B cell (primary cell): Measurements from ENCODE around the gene TOMM5. TPM values are rescaled to one million over a fixed set of nuclear protein-coding genes. Genes with fewer than 3 reads are reported as not detected.

Source experiments
- ATAC-seq: fragments of 200-7000 bp; cut with Tn5 transposase; one replicate; pipeline ENCODE4 v1.10.0; 2021; ENCODE audit warnings: low read depth, mild to moderate bottlenecking, moderate number of reproducible peaks, moderate library complexity
- CTCF ChIA-PET: fragments of 350-600 bp; sonication (Branson Sonifier 250); formaldehyde crosslinking; loops from one replicate; lab custom pipeline; 2021; ENCODE audit warnings: antibody characterized with exemption, inconsistent platforms; lab: Charles Lee
- POLR2A ChIA-PET: fragments of 350-600 bp; sonication (Branson Sonifier 250); formaldehyde crosslinking; loops from one replicate; lab custom pipeline; 2021; ENCODE audit warnings: antibody characterized with exemption; lab: Charles Lee
- DNase-seq: peaks from one replicate; pipeline ENCODE4 v3.0.0; 2013
- H2AFZ ChIP-seq: 2 replicates; pipeline ENCODE4 v1.6.1; 2012; ENCODE audit warnings: mild to moderate bottlenecking, low read depth, low read length; ENCODE audit not compliant: insufficient read depth, poor library complexity, severe bottlenecking
- H3K27ac ChIP-seq, 2 donors: 1 replicate in 1 of 2; 2 replicates in 1 of 2; pipeline ENCODE4 v1.5.1; 2012 to 2013; ENCODE audit warnings: low read length in 2 of 2, mild to moderate bottlenecking in 2 of 2, moderate library complexity in 1 of 2
- H3K27me3 ChIP-seq, 4 experiments: fragments of 200-600 bp in 1 of 4; sonication (generic) in 1 of 4; replicated peaks in 1 of 4; 1 replicate in 2 of 4; 2 replicates in 2 of 4; pipeline versions ENCODE4 v1.6.1 to v1.7.0; 2013 to 2016; ENCODE audit warnings: low read length in 3 of 4, mild to moderate bottlenecking in 2 of 4, mixed read lengths in 1 of 4, moderate library complexity in 1 of 4; ENCODE audit not compliant: insufficient read depth in 4 of 4, control insufficient read depth in 3 of 4; ENCODE audit errors: control extremely low read depth in 1 of 4
- H3K36me3 ChIP-seq, 2 experiments: replicated peaks in 1 of 2; 1 replicate in 1 of 2; 2 replicates in 1 of 2; pipeline versions ENCODE4 v1.6.1 to v1.7.1; 2013; ENCODE audit warnings: low read length in 1 of 2; ENCODE audit not compliant: insufficient read depth in 2 of 2, control insufficient read depth in 1 of 2; ENCODE audit errors: control extremely low read depth in 1 of 2, extremely low read depth in 1 of 2
- H3K4me1 ChIP-seq, 2 donors: fragments of 200-600 bp in 1 of 2; sonication (generic) in 1 of 2; 1 replicate in 1 of 2; 2 replicates in 1 of 2; pipeline versions ENCODE4 v1.5.1 to v1.6.1; 2013 to 2017; ENCODE audit warnings: low read length in 2 of 2; ENCODE audit not compliant: control insufficient read depth in 2 of 2, insufficient read depth in 2 of 2
- H3K4me2 ChIP-seq: replicated peaks from 2 replicates; pipeline ENCODE3; 2012; ENCODE audit warnings: mild to moderate bottlenecking, low read depth, low read length; ENCODE audit not compliant: poor library complexity, severe bottlenecking
- H3K4me3 ChIP-seq, 5 experiments: fragments of 200-600 bp in 1 of 5; sonication (generic) in 1 of 5; 1 replicate in 3 of 5; 2 replicates in 2 of 5; pipeline versions ENCODE4 v1.5.1 to v1.7.0; 2011 to 2016; ENCODE audit warnings: low read length in 4 of 5, mild to moderate bottlenecking in 4 of 5, low read depth in 2 of 5, control low read depth in 1 of 5, moderate library complexity in 1 of 5; ENCODE audit not compliant: insufficient read depth in 1 of 5; ENCODE audit errors: control extremely low read depth in 1 of 5, extremely low read depth in 1 of 5
- H3K79me2 ChIP-seq: fragments of 200-600 bp; sonication (generic); one replicate; pipeline ENCODE4 v1.6.0; 2016; ENCODE audit warnings: low read length; ENCODE audit not compliant: control insufficient read depth, insufficient read depth
- H3K9ac ChIP-seq: fragments of 200-600 bp; sonication (generic); 2 replicates; pipeline ENCODE4 v1.6.1; 2017; ENCODE audit warnings: mild to moderate bottlenecking, low read length, moderate library complexity
- H3K9me3 ChIP-seq, 3 donors: one replicate each; pipeline versions ENCODE4 v1.6.1 to v1.7.1; 2013; ENCODE audit warnings: low read length in 2 of 3; ENCODE audit not compliant: control insufficient read depth in 2 of 3, insufficient read depth in 1 of 3; ENCODE audit errors: control extremely low read depth in 1 of 3
- H4K20me1 ChIP-seq: 2 replicates; pipeline ENCODE4 v1.6.0; 2012; ENCODE audit warnings: mild to moderate bottlenecking, low read length; ENCODE audit not compliant: insufficient read depth, control insufficient read depth, poor library complexity, severe bottlenecking
- H3K27ac Mint-ChIP-seq: one replicate; pipeline ENCODE4 v1.8.0; 2021; ENCODE audit warnings: mixed read lengths
- H3K27me3 Mint-ChIP-seq: one replicate; pipeline ENCODE4 v1.8.0; 2021; ENCODE audit warnings: mixed read lengths
- H3K4me1 Mint-ChIP-seq: one replicate; pipeline ENCODE4 v1.8.0; 2021; ENCODE audit warnings: mixed read lengths
- H3K4me3 Mint-ChIP-seq: one replicate; pipeline ENCODE4 v1.8.0; 2021; ENCODE audit warnings: mixed read lengths
- H3K9me3 Mint-ChIP-seq: one replicate; pipeline ENCODE4 v1.8.0; 2022; ENCODE audit warnings: mixed read lengths; ENCODE audit not compliant: insufficient read depth
- EZH2 ChIP-seq: IDR thresholded peaks from 2 replicates; pipeline ENCODE4 v1.6.1; 2012; ENCODE audit warnings: borderline replicate concordance, low read depth, mild to moderate bottlenecking, moderate library complexity, low read length; ENCODE audit not compliant: insufficient read depth, poor library complexity, severe bottlenecking
- WGBS: methylation state at CpG from one replicate; pipeline ENCODE4 v1.1.5; 2013; ENCODE audit warnings: missing lambda C conversion rate; ENCODE audit not compliant: insufficient coverage; 5-methylcytosine and 5-hydroxymethylcytosine counted together
- intact Hi-C: fragments of 100-400 bp; cut with micrococcal nuclease; formaldehyde crosslinking; loops from one replicate; pipeline ENCODE4 v1.10.0; 2022
- polyA plus RNA-seq: library from polyadenylated mRNA; depleted of rRNA; stranded (reverse); fragments of >200 nt; gene quantifications from 2 replicates; pipeline ENCODE4 v1.2.3, GENCODE V29; 2012
- total RNA-seq, 2 donors: library from RNA; stranded (reverse); fragments of 120-200 nt in 1 of 2; gene quantifications; 1 replicate in 1 of 2; 2 replicates in 1 of 2; pipeline versions ENCODE4 v1.2.3 to v1.2.4, GENCODE V29; 2013 to 2022
- TF ChIP-seq, protein P1 (sequence below): fragments of 200-600 bp; IDR thresholded peaks from one replicate; pipeline ENCODE4 v1.8.0; 2022; ENCODE audit warnings: antibody characterized with exemption, mild to moderate bottlenecking

Gene TOMM5
- total and polyA plus RNA-seq, 2 donors (not counting 1 experiment from before 2014, with no cell fraction given), result 33.9 to 44.4 TPM

DNA sequence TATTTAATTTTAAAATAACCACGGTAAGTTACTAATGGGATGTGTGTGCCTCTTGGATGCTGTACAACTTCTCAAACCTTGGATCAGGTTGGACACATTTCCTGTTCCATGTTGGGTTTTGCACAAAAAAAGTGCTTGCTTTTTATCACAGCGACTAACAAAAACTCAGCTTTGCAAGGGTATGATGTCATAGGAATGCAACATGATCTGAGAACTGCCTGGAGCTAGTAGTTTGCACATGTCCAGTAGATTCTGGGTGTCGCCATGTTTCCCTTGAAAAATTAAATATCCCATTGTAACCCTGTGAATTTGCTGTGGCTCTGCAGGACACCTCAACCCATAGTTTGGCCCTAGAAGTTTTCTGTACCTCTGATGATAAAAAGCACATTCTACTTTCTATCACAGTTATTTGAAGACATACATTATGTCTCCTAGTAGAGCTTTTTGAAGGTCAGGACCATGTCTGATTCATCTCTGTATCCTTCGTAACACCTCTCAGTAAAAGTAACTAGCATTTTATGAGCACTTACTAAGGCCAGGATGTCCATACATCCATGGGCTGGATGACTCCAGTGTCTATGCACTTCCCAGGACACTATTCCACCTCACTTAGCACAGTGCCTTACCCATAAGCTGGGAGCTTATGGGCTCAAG, 46.8 kb upstream of the TOMM5 start:
- ChIA-PET POLR2A (interaction anchor here (0.7 kb wide), 1 partner anchor 39 kb away, joined by 3 read pairs; no protein-coding TSS in a partner anchor), CTCF (no interaction called here)
- H3K27ac ChIP-seq, result no peak overlapping the region
- TF ChIP-seq, protein P1, sequence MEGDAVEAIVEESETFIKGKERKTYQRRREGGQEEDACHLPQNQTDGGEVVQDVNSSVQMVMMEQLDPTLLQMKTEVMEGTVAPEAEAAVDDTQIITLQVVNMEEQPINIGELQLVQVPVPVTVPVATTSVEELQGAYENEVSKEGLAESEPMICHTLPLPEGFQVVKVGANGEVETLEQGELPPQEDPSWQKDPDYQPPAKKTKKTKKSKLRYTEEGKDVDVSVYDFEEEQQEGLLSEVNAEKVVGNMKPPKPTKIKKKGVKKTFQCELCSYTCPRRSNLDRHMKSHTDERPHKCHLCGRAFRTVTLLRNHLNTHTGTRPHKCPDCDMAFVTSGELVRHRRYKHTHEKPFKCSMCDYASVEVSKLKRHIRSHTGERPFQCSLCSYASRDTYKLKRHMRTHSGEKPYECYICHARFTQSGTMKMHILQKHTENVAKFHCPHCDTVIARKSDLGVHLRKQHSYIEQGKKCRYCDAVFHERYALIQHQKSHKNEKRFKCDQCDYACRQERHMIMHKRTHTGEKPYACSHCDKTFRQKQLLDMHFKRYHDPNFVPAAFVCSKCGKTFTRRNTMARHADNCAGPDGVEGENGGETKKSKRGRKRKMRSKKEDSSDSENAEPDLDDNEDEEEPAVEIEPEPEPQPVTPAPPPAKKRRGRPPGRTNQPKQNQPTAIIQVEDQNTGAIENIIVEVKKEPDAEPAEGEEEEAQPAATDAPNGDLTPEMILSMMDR, result no peak
- no peak for TF ChIP-seq EZH2
- no peaks in the 10 kb centered on the region for H4K20me1 ChIP-seq
- no peaks in the 10 kb centered on the region for H3K4me1 ChIP-seq
- H3K4me3 ChIP-seq, result no peak overlapping the region
- Mint-ChIP-seq H3K4me1 (no peaks in the 10 kb centered on the region), H3K27ac (no peak overlapping the region), H3K9me3 (no peaks in the 10 kb centered on the region), H3K27me3 (peaks cover 10% of the 10 kb centered on the region), H3K4me3 (no peak overlapping the region)
- WGBS, result 100% methylated on average over 2 of the region's 4 CpGs
- H3K9ac ChIP-seq, result no peak overlapping the region
- peaks cover 0 to 8% (median 0%) of the 10 kb centered on the region in 4 experiments for H3K27me3 ChIP-seq
- no peaks in the 10 kb centered on the region for H3K9me3 ChIP-seq
- ATAC-seq (no peak), DNase-seq (no peak)
- H2AFZ ChIP-seq, result no peak overlapping the region
- no peaks in the 10 kb centered on the region for H3K79me2 ChIP-seq
- H3K4me2 ChIP-seq, result no peak overlapping the region
- intact Hi-C loops, result no loop called here
- H3K36me3 ChIP-seq, result no peaks in the 10 kb centered on the region

DNA sequence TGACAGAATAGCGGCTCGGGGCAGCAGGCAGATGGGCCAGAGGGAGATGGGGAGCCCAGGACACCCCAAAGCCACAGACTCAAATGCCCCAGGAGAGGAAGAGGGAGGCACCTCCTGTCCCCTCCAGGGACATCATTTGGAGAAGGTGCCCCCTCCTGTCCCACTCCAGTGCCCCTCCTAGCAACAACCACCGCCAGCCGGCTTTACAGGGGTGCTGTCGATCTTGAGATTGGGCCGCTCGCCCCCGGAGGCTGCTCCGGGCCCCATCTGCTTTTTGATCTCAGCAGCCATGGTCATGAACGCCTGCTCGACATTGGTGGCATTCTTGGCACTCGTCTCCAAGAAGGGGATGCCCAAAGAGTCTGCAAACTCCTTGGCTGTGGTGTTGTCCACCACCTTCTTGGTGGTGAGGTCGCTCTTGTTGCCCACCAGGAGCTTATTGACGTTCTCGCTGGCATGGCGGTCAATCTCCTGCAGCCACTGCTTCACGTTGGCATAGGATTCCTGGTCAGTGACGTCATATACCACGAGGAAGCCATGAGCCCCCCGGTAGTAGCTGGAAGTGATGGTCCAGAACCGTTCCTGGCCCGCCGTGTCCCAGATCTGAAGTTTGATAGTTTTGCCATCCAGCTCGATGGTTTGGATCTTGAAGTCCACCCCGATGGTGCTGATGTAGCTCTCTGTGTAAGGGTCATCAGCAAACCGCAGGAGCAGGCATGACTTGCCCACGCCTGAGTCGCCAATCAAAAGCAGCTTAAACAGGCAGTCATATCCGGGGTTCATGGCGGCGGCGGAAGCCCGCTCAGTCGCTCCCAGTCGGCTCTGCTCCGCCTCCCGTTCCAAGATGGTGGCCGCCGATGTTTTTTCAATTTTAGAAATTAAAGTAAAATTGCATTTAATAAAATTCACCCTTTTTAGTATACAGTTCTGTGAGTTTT, 44.4 kb upstream of the TOMM5 start:
- no peak overlapping the region for H3K27ac Mint-ChIP-seq
- TF ChIP-seq, protein P1, result no peak
- no peak for TF ChIP-seq EZH2
- Histone ChIP-seq H3K4me2 (no peak overlapping the region), H3K4me1 (no peaks in the 10 kb centered on the region), H3K27me3 (peaks cover 0 to 3% (median 0%) of the 10 kb centered on the region in 4 experiments), H3K9me3 (no peaks in the 10 kb centered on the region), H3K9ac (no peak overlapping the region), H3K4me3 (no peak overlapping the region), H3K79me2 (no peaks in the 10 kb centered on the region), H4K20me1 (no peaks in the 10 kb centered on the region), H2AFZ (no peak overlapping the region), H3K36me3 (no peaks in the 10 kb centered on the region), H3K27ac (no peak overlapping the region)
- no peak for ATAC-seq
- POLR2A ChIA-PET, result no interaction called here
- H3K27me3 Mint-ChIP-seq, result peaks cover 8% of the 10 kb centered on the region
- 95% methylated on average over 28 of the region's 39 CpGs for WGBS
- CTCF ChIA-PET, result no interaction called here
- no peak for DNase-seq
- intact Hi-C loops, result no loop called here
- no peaks in the 10 kb centered on the region for H3K9me3 Mint-ChIP-seq
- H3K4me1 Mint-ChIP-seq, result no peaks in the 10 kb centered on the region
- H3K4me3 Mint-ChIP-seq, result no peak overlapping the region
